IPS-15b (cell line): ENCODE measurements around the gene ACBD3.

ENCODE experiments used
- H3K27me3 ChIP-seq: one replicate; pipeline ENCODE4 v1.6.1; 2013; ENCODE audit warnings: low read length; ENCODE audit not compliant: control insufficient read depth, insufficient read depth
- H3K36me3 ChIP-seq: one replicate; pipeline ENCODE4 v1.6.1; 2013; ENCODE audit warnings: low read length; ENCODE audit not compliant: control insufficient read depth, insufficient read depth
- H3K4me1 ChIP-seq: one replicate; pipeline ENCODE4 v1.6.1; 2013; ENCODE audit warnings: mild to moderate bottlenecking, low read length; ENCODE audit not compliant: control insufficient read depth, insufficient read depth
- H3K4me3 ChIP-seq: one replicate; pipeline ENCODE4 v1.5.1; 2013; ENCODE audit warnings: low read depth, low read length
- H3K9ac ChIP-seq: one replicate; pipeline ENCODE4 v1.6.1; 2013; ENCODE audit warnings: low read depth, mild to moderate bottlenecking, low read length
- H3K9me3 ChIP-seq: one replicate; pipeline ENCODE4 v1.6.1; 2013; ENCODE audit warnings: mild to moderate bottlenecking, low read length; ENCODE audit not compliant: control insufficient read depth, insufficient read depth

ACBD3 gene

DNA sequence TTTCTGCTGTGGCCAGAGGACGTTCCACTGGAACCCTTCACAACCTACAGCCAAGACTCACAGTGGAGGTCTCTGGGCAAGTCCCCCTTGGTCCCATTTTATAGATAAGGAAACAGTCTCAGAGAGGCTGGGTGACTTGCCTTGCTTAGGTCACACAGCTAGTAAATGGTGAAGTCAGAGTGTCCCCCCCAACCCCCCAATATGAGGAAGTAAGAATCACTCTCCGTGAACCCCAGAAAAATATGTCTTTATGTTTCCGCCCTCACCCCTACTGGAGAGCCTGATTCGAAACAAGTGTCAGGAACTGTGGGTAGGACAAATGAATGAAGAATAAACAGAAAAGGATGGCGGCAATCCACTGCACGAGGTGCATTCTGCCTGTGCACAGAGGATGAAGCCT, 67.4 kb downstream of the ACBD3 start:
- H3K27me3 ChIP-seq, result peaks cover 10% of the 10 kb centered on the region
- peaks cover 4% of the 10 kb centered on the region for H3K4me1 ChIP-seq
- no peaks in the 10 kb centered on the region for H3K9me3 ChIP-seq
- no peak overlapping the region for H3K4me3 ChIP-seq
- no peak overlapping the region for H3K9ac ChIP-seq
- no peaks in the 10 kb centered on the region for H3K36me3 ChIP-seq

DNA sequence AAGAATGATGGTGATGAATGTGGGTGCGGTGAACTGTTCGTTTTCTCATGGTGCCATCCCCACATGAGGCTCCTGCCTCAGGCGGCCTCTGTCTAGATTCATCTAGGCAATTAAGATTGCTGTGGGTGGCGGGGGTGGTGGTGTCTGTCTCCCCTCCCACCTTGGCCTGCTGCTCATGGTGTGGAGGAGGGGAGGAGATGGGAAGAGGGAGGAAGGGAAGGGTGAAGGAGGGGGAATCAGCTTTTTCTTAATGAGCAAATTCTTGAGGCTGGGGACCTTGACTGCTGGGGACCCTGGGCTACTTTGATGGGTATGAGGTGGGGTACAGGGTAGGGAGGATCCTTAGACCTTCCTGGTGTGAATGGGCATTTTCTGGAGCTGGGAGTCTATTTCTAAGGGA, 68.2 kb downstream of the ACBD3 start:
- peaks cover 3% of the 10 kb centered on the region for H3K4me1 ChIP-seq

DNA sequence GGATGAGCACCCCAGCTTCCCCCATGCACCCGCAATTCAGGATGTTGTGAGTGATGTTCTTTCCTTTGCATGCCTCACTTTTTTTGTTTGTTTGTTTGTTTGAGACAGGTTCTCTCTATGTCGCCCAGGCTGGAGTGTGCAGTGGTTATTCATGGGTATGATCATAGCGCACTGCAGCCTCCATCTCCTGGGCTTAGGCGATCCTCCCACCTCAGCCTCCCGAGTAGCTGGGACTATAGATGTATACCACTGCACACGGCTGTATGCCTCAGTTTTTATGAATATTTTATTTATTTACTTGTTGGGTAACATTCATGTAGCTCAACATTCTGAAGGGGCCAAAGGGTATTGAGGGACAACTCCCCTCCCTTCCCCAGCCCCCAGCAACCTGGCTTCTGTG, 69.2 kb downstream of the ACBD3 start:
- H3K4me1 ChIP-seq, result peaks cover 8% of the 10 kb centered on the region
- H3K4me3 ChIP-seq, result no peak overlapping the region
- H3K9me3 ChIP-seq, result no peaks in the 10 kb centered on the region
- no peak overlapping the region for H3K9ac ChIP-seq
- H3K36me3 ChIP-seq, result no peaks in the 10 kb centered on the region
- H3K27me3 ChIP-seq, result peaks cover 10% of the 10 kb centered on the region

More for the DNA sequence above, 68.2 kb downstream of the ACBD3 start:
- H3K36me3 ChIP-seq, result no peaks in the 10 kb centered on the region
- H3K27me3 ChIP-seq, result peaks cover 10% of the 10 kb centered on the region
- H3K9me3 ChIP-seq, result no peaks in the 10 kb centered on the region
- no peak overlapping the region for H3K9ac ChIP-seq
- no peak overlapping the region for H3K4me3 ChIP-seq

DNA sequence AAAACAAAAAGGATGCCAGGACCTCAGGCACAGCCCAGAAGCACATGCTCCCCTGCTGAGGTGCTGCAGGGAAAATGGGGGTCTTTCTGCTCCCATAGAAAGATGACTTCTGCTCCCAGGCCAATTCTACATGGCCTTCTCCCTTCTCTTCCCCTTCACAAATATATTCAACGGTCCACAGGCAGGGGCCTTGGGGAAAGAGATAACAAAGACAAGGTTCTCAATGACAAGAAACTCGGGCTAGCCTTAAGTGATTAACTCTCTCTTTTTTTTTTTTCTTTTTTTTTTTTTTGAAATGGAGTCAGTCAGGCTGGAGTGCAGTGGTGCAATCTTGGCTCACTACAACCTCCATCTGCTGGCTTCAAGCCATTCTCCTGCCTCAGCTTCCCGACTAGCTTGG, 69.9 kb downstream of the ACBD3 start:
- Histone ChIP-seq H3K4me3 (no peak overlapping the region), H3K9me3 (no peaks in the 10 kb centered on the region), H3K4me1 (peaks cover 14% of the 10 kb centered on the region), H3K9ac (no peak overlapping the region), H3K36me3 (no peaks in the 10 kb centered on the region), H3K27me3 (peaks cover 12% of the 10 kb centered on the region)

DNA sequence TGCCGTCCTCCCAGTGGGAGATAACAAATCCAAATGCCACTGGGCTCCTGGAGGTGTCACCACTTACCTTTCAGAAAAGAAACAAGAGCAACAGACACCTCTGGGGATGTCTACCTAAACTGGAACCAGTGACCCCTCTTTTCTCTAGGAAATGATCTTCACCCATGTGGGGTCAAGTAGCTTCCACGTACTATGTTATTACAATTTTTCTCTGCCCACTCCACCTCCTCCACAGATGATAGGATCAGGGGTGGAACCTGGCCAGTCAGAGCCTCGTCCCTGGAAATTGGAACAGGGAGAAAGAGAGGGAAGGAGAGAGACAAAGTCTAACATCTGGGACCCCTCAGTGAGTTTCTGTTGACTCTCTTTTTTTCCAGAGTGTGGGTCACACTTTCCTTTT, 73.9 kb downstream of the ACBD3 start:
- H3K4me1 ChIP-seq, result peaks cover 21% of the 10 kb centered on the region
- H3K9me3 ChIP-seq, result no peaks in the 10 kb centered on the region
- no peak overlapping the region for H3K9ac ChIP-seq
- H3K4me3 ChIP-seq, result no peak overlapping the region
- H3K27me3 ChIP-seq, result peaks cover 12% of the 10 kb centered on the region
- H3K36me3 ChIP-seq, result no peaks in the 10 kb centered on the region

DNA sequence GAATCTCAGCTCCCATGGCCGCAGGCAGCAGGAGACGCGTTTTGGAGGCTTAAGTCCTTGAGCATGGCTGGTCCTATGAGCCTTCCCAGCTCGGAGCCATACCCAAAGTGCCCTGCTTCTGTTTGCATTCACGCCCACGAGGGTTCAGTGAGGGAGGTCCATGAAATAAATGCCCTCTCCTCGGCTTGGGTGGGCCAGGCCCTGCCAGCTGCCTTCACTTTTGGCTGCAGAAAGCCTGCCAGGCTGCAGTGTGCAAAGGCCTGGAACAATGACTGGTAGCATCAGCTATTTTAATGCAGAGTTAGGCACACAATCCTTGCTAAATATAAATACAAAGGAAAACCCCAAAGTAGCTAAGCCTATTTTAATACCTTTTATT, 74.7 kb downstream of the ACBD3 start:
- Histone ChIP-seq H3K4me3 (peak overlapping the region; percentile 61), H3K9ac (no peak overlapping the region), H3K27me3 (peaks cover 12% of the 10 kb centered on the region), H3K9me3 (no peaks in the 10 kb centered on the region), H3K4me1 (peaks cover 21% of the 10 kb centered on the region), H3K36me3 (no peaks in the 10 kb centered on the region)

DNA sequence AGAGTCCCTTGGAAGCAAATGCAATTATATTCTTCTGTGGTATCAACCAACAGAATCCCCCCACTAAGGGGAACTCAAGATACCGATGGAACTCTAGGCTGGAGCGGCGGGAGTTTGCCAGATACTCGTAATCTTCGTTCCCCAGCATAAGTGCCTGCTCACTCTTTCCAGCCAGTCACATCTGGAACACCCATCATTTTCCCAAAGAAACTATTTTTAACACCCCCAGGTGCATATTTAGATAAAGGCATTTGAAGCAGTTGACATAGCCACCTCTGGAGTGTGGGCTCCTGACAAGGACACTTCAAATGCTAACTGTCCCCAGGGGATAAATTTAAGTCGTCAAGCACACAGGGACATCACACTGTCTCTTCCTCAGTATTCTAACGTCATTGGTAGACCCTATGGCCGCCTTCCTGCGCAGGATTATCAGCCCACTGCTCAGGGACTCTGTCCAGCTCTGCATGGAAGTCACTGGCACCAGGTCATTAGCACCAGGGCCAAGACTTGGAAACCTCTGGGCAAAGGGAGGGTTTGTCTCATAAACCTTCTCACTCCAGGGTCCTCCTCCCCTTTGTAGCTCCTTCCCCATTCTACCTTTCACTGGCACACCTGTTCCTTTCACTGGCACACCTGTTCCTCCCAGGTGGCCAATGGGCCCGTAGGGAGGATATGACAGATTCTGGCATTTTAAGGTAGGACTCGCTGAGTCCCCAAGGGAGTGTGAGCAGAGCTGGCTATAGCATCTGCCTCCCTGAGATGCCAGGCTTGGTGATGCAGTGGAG, 75.3 kb downstream of the ACBD3 start:
- Histone ChIP-seq H3K36me3 (no peaks in the 10 kb centered on the region), H3K9me3 (no peaks in the 10 kb centered on the region), H3K4me3 (peak overlapping the region; percentile 61), H3K9ac (peak overlapping the region; percentile 61), H3K4me1 (peaks cover 21% of the 10 kb centered on the region), H3K27me3 (peaks cover 12% of the 10 kb centered on the region)

DNA sequence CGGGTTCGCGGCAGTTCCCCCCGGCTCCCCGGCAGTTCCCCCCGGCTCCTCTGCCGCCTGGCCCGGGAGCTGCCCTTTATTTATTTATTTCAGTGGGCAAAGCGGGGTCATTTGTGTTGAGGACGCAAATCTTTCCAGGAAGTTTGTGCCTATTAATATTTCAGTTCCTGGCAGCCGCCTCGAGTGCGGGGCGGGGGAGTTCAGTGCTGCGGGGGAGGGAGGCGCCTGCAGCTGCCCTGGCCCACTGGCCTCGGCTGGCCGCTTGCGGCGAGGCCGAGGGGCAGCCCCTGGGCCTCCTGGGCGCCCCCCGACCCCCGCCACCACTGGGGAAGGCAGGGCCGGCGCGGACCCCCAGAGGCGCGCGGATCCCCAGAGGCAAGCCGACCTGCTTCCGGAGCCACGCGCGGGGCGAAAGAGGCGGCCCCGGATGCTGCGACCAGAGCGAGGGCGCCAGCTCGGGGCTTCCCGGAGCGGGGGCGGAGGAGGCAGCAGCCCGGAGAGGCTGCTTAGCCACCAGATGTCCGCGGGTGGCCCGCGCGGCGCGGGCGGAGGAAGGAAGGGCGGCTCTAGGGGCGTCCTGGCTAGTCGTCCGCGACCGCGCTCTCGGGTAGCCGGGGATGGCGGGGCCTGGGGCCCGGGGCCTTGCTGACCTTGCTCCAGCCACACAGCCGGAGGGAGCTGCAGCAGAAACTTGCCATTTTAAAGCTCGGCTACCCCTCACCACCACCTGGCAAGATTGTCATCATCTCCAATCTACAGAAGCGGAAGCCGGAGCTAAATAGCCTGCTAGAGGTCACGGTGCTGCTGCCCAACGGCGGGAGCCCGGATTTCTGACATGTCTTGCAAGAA, 76.1 kb downstream of the ACBD3 start:
- Histone ChIP-seq H3K4me1 (peaks cover 21% of the 10 kb centered on the region), H3K9ac (peak overlapping the region; percentile 61), H3K9me3 (no peaks in the 10 kb centered on the region), H3K36me3 (no peaks in the 10 kb centered on the region), H3K4me3 (peak overlapping the region; percentile 61), H3K27me3 (peaks cover 12% of the 10 kb centered on the region)

DNA sequence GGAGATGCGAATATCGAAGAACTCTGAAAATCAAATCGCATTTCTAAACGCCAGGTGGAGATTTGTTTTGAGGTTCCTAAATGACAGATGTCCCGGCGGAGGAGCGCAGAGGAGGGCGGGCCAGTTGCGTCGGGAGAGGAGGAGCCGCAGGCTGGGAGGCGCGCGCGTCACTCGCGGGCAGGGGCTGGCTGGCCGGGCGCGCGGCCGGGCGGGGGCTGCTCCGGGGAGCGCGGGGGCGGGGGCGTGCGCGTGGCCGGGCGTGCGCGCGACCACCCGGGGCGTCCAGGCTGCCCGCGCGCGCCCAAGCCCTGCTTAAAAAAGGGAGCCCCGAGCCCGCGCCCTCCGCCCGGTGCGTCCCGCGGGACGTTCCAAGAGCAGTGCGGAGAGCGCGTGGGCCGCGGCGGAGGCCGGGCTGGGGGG, 76.7 kb downstream of the ACBD3 start:
- Histone ChIP-seq H3K27me3 (peaks cover 12% of the 10 kb centered on the region), H3K4me1 (peaks cover 21% of the 10 kb centered on the region), H3K4me3 (peak overlapping the region; percentile 78), H3K9me3 (no peaks in the 10 kb centered on the region), H3K9ac (no peak overlapping the region), H3K36me3 (no peaks in the 10 kb centered on the region)

DNA sequence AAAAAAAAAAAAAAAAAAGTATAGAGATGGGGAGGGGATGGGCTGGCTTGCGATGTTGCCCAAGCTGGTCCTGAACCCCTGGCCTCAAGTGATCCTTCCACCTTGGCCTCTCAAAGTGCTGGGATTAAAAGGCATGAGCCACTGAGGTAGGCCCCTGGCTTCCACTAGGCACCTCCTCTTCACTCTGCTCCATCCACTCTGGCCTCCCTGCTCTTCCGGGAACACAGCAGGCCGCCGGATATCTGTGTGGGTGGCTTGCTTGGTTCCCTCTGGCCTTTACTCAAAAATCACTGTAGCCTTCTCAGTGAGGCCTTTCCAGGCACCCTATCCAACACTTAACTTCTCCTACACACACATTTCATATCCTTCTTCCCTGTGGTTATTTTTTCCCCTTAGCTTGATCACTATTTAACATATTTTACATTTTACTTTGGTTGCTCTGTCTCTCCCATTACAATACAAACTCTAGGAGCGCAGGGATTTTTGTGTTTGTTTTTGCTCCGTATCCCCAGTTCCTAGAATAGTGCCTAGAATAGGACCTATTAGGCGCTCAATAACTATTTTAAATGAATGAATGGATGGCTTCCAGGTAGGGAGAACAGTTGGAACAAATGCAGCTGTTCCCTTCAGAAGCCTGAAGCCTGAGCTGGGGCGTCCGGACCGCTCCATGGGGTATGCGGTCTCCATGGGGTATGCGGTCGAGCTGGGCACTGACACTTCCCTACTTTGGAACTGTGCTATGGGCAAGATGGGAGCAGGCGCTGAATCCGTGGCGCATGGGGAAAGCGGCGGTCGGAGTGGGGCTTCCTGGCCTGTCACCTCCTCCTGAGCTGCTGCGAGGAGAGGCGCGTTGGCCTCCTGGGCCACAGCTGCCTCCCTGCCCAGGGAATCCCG, 77.4 kb downstream of the ACBD3 start:
- Histone ChIP-seq H3K9ac (no peak overlapping the region), H3K4me3 (peak overlapping the region; percentile 78), H3K36me3 (no peaks in the 10 kb centered on the region), H3K4me1 (peaks cover 21% of the 10 kb centered on the region), H3K27me3 (peaks cover 12% of the 10 kb centered on the region), H3K9me3 (no peaks in the 10 kb centered on the region)
